Mammary epithelial cell (primary cell): ENCODE measurements around the gene LIPM.

Experiments
- EZH2 ChIP-seq: IDR thresholded peaks from 2 replicates; pipeline ENCODE4 v1.6.1; 2012; ENCODE audit warnings: low read length, inconsistent platforms, borderline replicate concordance
- TF ChIP-seq, protein P1 (sequence below), 2 donors: IDR thresholded peaks in 1 of 2; conservative IDR thresholded peaks in 1 of 2; 2 replicates each; pipeline ENCODE4 v1.5.1; 2011 to 2012; ENCODE audit warnings: inconsistent platforms in 2 of 2, low read length in 2 of 2, mild to moderate bottlenecking in 2 of 2, control low read depth in 1 of 2, low read depth in 1 of 2; ENCODE audit not compliant: insufficient read depth in 1 of 2; ENCODE audit errors: extremely low read depth in 1 of 2

DNA sequence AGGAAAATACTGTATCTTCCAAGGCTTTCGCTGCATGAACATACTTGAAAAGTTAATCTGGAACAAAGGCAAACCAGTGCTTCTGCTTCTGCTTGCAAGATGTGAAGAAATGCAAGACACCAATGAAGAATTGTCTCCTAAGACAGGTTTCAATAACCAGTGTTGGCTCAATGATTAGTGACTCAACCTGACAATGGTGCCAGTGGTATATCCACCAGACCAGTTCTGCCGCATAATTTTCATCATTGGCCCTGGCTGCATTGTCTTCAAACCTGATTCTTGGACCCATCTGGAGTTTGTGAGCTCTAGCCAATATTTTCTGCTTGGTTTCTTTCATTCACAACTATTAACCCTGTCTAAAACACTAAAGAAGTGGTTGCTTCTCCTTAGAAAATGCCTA, 63.9 kb downstream of the LIPM start:
- TF ChIP-seq, protein P1, sequence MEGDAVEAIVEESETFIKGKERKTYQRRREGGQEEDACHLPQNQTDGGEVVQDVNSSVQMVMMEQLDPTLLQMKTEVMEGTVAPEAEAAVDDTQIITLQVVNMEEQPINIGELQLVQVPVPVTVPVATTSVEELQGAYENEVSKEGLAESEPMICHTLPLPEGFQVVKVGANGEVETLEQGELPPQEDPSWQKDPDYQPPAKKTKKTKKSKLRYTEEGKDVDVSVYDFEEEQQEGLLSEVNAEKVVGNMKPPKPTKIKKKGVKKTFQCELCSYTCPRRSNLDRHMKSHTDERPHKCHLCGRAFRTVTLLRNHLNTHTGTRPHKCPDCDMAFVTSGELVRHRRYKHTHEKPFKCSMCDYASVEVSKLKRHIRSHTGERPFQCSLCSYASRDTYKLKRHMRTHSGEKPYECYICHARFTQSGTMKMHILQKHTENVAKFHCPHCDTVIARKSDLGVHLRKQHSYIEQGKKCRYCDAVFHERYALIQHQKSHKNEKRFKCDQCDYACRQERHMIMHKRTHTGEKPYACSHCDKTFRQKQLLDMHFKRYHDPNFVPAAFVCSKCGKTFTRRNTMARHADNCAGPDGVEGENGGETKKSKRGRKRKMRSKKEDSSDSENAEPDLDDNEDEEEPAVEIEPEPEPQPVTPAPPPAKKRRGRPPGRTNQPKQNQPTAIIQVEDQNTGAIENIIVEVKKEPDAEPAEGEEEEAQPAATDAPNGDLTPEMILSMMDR (conservative IDR thresholded peaks at IDR 0.05 in 1 of 2, IDR thresholded peaks at IDR 0.05 in 1 of 2; ENCODE audit: extremely low read depth in 1 of 2, insufficient read depth in 1 of 2, low read depth in 1 of 2, low read length in 2 of 2), result no peak
- TF ChIP-seq EZH2, result no peak
